ENCODE results near the gene TMEM135.
"Not testable (repeated sequence)": the region's sequence is repeated elsewhere in the genome, so short reads cannot be mapped to it uniquely, and the experiment has no call there.

The TMEM135 gene

DNA sequence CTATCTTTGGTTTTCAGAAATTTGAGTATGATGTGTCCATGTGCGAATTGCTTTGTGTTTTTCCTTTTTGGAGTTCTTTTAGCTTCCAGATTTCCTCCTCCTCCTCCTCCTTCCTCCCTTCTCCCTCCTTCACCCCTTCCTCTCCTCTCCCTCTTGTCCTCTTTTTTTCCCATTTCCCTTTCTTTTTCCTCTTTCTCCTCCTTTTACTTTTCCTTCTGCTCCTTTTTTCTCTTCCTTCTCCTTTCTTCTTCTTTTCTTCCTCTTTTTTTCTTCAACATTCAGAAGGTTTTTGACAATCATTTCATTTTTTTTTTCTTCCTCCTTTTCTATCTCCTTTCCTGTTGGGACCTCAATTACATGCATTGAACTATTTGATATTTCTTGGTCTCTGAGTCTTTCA lies 104.9 kb downstream of the TMEM135 start:
- no peak overlapping the region for H3K4me3 ChIP-seq (ENCODE audit: low read depth, low read length)
- TF ChIP-seq, protein P1, sequence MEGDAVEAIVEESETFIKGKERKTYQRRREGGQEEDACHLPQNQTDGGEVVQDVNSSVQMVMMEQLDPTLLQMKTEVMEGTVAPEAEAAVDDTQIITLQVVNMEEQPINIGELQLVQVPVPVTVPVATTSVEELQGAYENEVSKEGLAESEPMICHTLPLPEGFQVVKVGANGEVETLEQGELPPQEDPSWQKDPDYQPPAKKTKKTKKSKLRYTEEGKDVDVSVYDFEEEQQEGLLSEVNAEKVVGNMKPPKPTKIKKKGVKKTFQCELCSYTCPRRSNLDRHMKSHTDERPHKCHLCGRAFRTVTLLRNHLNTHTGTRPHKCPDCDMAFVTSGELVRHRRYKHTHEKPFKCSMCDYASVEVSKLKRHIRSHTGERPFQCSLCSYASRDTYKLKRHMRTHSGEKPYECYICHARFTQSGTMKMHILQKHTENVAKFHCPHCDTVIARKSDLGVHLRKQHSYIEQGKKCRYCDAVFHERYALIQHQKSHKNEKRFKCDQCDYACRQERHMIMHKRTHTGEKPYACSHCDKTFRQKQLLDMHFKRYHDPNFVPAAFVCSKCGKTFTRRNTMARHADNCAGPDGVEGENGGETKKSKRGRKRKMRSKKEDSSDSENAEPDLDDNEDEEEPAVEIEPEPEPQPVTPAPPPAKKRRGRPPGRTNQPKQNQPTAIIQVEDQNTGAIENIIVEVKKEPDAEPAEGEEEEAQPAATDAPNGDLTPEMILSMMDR (IDR thresholded peaks at IDR 0.05; ENCODE audit: low read depth, low read length) = no peak

DNA sequence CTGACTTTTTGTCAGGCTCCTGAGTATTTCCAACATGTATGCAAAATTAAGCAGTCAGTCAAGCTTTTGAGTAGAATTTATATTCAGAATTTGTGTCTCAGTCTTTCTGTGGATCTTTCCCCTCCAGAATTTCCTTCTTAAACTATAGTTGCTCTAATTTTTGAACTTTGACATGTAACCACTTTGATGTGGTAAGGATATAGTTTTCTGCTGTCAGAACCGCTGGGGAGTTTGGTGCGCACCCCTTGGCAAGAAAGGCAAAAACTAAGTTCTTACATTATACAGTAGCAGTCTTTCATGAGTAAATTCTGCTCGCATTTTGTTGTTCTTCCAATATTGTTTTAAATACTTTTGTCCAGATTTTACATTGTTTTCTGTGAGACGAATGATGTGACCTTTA lies 105.9 kb downstream of the TMEM135 start:
- TF ChIP-seq, protein P1 (IDR thresholded peaks at IDR 0.05; ENCODE audit: low read depth, low read length) = no peak
- no peak overlapping the region for H3K4me3 ChIP-seq (ENCODE audit: low read depth, low read length)

DNA sequence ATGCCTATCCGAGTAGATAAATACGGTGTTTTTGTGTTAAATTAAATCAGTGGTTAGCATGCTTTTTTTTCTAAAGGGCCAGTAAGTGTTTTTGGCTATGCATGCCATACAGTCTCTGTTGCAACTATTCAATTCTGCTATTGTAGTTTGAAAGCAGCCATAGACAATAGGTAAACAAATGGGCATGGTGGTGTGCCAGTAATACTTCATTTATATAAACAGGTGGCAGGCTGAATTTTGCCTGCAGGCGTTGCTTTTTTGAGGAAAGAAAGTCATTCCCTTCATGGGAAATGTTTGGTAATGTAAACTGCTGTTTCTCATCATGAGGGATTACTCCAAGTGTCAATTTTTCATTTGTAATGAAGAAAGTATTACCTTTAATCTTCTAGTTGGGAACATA lies 106.5 kb downstream of the TMEM135 start:
- TF ChIP-seq, protein P1 (IDR thresholded peaks at IDR 0.05; ENCODE audit: low read depth, low read length) = no peak

DNA sequence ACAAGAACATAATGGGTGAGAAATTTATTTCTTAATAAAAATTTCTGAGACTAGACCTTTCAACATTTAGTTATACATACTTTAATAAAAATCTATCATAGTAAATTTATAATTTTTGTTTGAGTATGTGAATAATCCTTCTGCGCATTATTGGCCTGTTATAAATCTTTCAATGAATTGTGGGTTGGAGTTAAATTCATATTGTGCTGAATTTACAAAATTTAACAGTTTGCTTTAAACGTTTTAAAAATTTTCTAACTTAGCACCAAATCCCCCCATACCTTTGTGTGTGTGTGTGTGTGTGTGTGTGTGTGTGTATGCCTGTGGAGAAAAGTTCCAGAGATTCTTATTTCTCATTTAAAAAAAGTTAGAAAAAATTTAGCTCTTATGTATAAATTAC lies 111.0 kb downstream of the TMEM135 start:
- no peak overlapping the region for H3K4me3 ChIP-seq (ENCODE audit: low read depth, low read length)
- TF ChIP-seq, protein P1 (IDR thresholded peaks at IDR 0.05; ENCODE audit: low read depth, low read length) = no peak

More for the DNA sequence above, 106.5 kb downstream of the TMEM135 start:
- H3K4me3 ChIP-seq (ENCODE audit: low read depth, low read length) = no peak overlapping the region

DNA sequence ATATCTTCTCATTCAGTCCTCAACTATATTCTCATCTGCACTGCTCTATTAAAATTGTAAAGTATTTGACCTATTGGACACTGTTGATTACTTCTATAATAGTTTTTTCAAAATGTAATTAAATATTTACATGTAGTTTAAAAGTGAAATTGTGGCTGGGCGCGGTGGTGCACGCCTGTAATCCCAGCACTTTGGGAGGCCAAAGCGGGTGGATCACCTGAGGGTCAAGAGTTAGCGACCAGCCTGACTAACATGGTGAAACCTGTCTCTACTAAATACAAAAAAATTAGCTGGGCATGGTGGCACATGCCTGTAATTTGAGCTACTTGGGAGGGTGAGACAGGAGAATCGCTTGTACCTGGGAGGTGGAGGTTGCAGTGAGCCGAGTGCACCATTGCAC lies 112.0 kb downstream of the TMEM135 start:
- not testable (repeated sequence) for H3K4me3 ChIP-seq (ENCODE audit: low read depth, low read length)

DNA sequence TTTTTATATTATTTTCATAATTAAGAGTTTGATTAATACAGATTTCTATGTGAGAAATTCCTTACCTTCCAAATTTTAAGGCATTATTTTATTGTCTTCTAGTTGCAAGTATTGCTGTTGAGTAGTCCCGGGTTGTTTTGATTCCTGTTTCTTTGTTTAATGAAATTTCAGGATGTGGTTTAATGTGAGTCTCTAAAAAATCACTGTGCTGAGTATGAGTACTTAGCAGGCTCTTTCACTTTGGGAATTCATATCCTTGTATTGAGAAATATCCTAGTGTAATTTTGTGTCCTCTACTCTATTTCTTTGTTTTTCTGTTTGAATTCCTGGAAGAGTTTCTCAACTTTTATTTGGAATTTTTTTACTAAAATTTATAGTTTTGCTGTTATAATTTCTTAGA lies 113.2 kb downstream of the TMEM135 start:
- TF ChIP-seq, protein P1 (IDR thresholded peaks at IDR 0.05; ENCODE audit: low read depth, low read length) = no peak

DNA sequence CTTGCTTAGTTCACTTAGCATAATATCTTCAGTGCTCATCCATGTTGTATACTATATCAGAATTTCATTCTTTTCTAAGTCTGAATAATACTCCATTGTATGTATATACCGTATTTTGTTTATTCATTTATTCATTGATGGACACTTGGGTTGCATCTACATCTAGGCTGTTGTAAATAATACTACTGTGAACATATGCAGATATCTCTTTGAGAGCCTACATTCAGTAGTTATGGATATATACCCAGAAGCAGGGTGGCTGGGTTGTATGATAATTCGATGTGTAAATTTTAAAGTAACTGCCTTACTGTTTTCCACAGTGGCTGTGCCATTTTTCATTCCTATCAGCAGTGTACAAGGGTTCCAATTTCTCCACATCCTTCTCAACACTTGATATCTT lies 116.5 kb downstream of the TMEM135 start:
- no peak overlapping the region for H3K4me3 ChIP-seq (ENCODE audit: low read depth, low read length)
- TF ChIP-seq, protein P1 (IDR thresholded peaks at IDR 0.05; ENCODE audit: low read depth, low read length) = no peak

More for the DNA sequence above, 113.2 kb downstream of the TMEM135 start:
- H3K4me3 ChIP-seq (ENCODE audit: low read depth, low read length) = no peak overlapping the region

DNA sequence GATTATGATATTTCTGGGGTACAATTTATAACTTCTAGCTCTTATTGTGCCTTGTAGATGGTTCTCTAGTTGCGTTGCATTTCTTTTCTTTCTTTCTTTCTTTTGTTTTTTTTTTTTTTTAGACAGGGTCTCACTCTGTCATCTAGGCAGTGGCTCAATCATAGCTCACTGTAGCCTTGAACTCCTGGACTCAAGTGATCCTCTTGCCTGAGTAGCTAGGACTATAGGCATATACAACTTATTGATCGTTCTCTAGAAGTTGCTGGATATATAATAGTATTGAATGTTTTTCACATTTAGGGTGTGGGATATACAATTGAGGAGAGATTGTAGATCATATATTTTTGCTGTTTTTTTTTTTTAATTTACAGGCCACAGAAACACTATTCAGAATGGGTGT lies 119.2 kb downstream of the TMEM135 start:
- TF ChIP-seq, protein P1 (IDR thresholded peaks at IDR 0.05; ENCODE audit: low read depth, low read length) = no peak
- no peak overlapping the region for H3K4me3 ChIP-seq (ENCODE audit: low read depth, low read length)

DNA sequence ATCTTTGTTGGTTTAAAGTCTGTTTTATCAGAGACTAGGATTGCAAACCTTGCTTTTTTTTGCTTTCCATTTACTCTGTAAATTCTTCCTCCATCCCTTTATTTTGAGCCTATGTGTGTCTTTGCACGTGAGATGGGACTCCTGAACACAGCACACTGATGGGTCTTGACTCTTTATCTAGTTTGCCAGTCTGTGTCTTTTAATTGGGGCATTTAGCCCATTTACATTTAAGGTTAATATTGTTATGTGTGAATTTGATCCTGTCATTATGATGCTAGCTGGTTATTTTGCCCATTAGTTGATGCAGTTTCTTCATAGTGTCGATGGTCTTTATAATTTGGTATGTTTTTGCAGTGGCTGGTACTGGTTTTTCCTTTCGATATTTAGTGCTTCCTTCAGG lies 131.3 kb downstream of the TMEM135 start:
- H3K4me3 ChIP-seq (ENCODE audit: low read depth, low read length) = not testable (repeated sequence)

All from WI38 (cell line).